Upper lobe of left lung (tissue), 6 donors: ENCODE data around the gene VPS41. TPM values are rescaled to one million over a fixed set of nuclear protein-coding genes. Genes with fewer than 3 reads are reported as not detected.
A peak's percentile ranks its signal among the peaks of the same experiment; 100 is the strongest.

ENCODE experiments used
- ATAC-seq, 2 donors: fragments of 200-7000 bp; cut with Tn5 transposase; one replicate each; pipeline ENCODE4 v1.9.1; 2022; ENCODE audit warnings: mild to moderate bottlenecking in 2 of 2, moderate library complexity in 2 of 2; ENCODE audit not compliant: low FRiP score in 2 of 2
- DNase-seq, 2 donors: peaks; one replicate each; pipeline ENCODE4 v3.0.0-alpha.2; 2019 to 2020
- H3K27ac ChIP-seq, 4 donors: fragments of 200-600 bp; sonication (generic); one replicate each; pipeline ENCODE4 v1.5.1; 2016 to 2019
- H3K27me3 ChIP-seq, 4 donors: fragments of 200-600 bp; sonication (generic); one replicate each; pipeline ENCODE4 v1.5.1; 2017 to 2019
- H3K36me3 ChIP-seq, 4 donors: fragments of 200-600 bp; sonication (generic); one replicate each; pipeline ENCODE4 v1.5.1; 2016 to 2019
- H3K4me1 ChIP-seq, 4 donors: fragments of 200-600 bp; sonication (generic); one replicate each; pipeline ENCODE4 v1.5.1; 2018 to 2019
- H3K4me3 ChIP-seq, 4 donors: fragments of 200-600 bp; sonication (generic); one replicate each; pipeline ENCODE4 v1.5.1; 2017 to 2019; ENCODE audit warnings: mild to moderate bottlenecking in 2 of 4, moderate library complexity in 1 of 4
- H3K9me3 ChIP-seq, 4 donors: fragments of 200-600 bp; sonication (generic); one replicate each; pipeline ENCODE4 v1.5.1; 2018 to 2019
- EP300 ChIP-seq, 4 donors: sonication (generic); formaldehyde crosslinking; IDR thresholded peaks; one replicate each; pipeline ENCODE4 v1.5.1; 2017; ENCODE audit warnings: antibody characterized with exemption in 4 of 4, control low read depth in 2 of 4
- POLR2A ChIP-seq, 4 donors: fragments of 450-650 bp; IDR thresholded peaks; one replicate each; pipeline ENCODE4 v1.5.1; 2016 to 2017; ENCODE audit warnings: antibody characterized with exemption in 4 of 4, mild to moderate bottlenecking in 2 of 4
- POLR2AphosphoS5 ChIP-seq, 2 donors: sonication (generic); formaldehyde crosslinking; IDR thresholded peaks; one replicate each; pipeline ENCODE4 v1.5.1; 2017; ENCODE audit warnings: antibody characterized with exemption in 2 of 2
- WGBS, 2 donors: methylation state at CpG; one replicate each; pipeline ENCODE4 v1.1.5; 2017 to 2018; 5-methylcytosine and 5-hydroxymethylcytosine counted together
- total RNA-seq, 6 donors: library from RNA; depleted of rRNA in 4 of 6; stranded (reverse); fragments of >200 nt in 4 of 6; gene quantifications; one replicate each; pipeline versions ENCODE4 v1.1.0 to v1.2.1, GENCODE V29; 2016 to 2021
- TF ChIP-seq, protein P1 (sequence below), 6 experiments: fragments of 450-650 bp in 4 of 6; fragments of 200-600 bp in 2 of 6; sonication (generic) in 2 of 6; IDR thresholded peaks; one replicate each; pipeline ENCODE4 v1.5.1; 2016 to 2019; ENCODE audit warnings: antibody characterized with exemption in 6 of 6
- donor health status: DM: no; HTN: no; CAD: no; lungs with moderate emphysema.
- donor health status: DM: no; HTN: yes; CAD: no; lungs with severe emphysema.

The VPS41 gene
- total RNA-seq, 6 donors from 2014 or later, result 32.1 to 96.4 (median 48.4) TPM

DNA sequence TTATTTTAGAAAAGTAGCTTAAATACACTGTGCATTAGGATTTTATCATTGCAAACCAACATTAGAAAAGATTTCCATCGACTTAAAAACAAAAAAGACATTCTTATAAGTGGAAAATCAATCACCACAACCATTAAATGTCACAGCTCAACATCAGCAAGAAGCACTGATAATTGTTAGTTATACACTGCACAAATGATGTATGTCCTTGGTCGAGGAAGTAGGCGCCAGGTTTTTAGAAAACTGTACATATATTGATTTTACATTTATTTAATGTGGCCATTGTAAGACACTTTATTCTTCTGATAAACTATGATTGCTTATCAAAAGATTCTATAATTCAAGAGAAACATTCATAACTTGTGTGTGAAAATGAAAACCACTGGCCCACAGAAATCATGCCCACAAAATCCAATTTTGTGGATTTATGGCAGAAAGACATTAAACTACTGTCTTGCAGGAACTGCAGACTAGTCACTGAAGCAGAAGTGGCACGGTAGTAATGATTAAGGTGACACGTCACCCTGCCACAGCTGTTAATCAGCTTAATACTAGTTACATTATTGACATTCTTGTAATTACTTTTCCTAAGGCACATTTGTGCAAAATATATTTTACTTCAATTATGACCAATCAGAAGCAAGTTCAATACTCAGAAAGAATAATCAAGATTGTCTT, 79.4 kb downstream of the VPS41 start:
- no peak for TF ChIP-seq POLR2AphosphoS5 (IDR thresholded peaks at IDR 0.05)
- TF ChIP-seq, protein P1, sequence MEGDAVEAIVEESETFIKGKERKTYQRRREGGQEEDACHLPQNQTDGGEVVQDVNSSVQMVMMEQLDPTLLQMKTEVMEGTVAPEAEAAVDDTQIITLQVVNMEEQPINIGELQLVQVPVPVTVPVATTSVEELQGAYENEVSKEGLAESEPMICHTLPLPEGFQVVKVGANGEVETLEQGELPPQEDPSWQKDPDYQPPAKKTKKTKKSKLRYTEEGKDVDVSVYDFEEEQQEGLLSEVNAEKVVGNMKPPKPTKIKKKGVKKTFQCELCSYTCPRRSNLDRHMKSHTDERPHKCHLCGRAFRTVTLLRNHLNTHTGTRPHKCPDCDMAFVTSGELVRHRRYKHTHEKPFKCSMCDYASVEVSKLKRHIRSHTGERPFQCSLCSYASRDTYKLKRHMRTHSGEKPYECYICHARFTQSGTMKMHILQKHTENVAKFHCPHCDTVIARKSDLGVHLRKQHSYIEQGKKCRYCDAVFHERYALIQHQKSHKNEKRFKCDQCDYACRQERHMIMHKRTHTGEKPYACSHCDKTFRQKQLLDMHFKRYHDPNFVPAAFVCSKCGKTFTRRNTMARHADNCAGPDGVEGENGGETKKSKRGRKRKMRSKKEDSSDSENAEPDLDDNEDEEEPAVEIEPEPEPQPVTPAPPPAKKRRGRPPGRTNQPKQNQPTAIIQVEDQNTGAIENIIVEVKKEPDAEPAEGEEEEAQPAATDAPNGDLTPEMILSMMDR (IDR thresholded peaks at IDR 0.05), result no peak
- H3K4me3 ChIP-seq, result no peak overlapping the region
- H3K27ac ChIP-seq, result no peak overlapping the region
- H3K36me3 ChIP-seq, result no peaks in the 10 kb centered on the region
- 90 to 91% methylated on average over 5 of the region's 5 CpGs for WGBS, 2 donors
- H3K4me1 ChIP-seq, result peaks cover 0 to 12% (median 5%) of the 10 kb centered on the region in 4 donors
- DNase-seq (no peak), ATAC-seq (no peak)
- no peaks in the 10 kb centered on the region for H3K27me3 ChIP-seq
- no peaks in the 10 kb centered on the region for H3K9me3 ChIP-seq

- WGBS, 2 donors, result 94 to 95% methylated on average over 3 of the region's 3 CpGs
- Histone ChIP-seq H3K36me3 (no peaks in the 10 kb centered on the region), H3K9me3 (peaks cover 0 to 3% (median 0%) of the 10 kb centered on the region in 4 donors), H3K4me1 (peaks cover 0 to 12% (median 5%) of the 10 kb centered on the region in 4 donors), H3K4me3 (no peak overlapping the region), H3K27me3 (no peaks in the 10 kb centered on the region), H3K27ac (no peak overlapping the region)
- no peak for DNase-seq
- no peak for TF ChIP-seq EP300 (IDR thresholded peaks at IDR 0.05)
- no peak for TF ChIP-seq POLR2A (IDR thresholded peaks at IDR 0.05)
- TF ChIP-seq POLR2AphosphoS5 (IDR thresholded peaks at IDR 0.05), result no peak
- no peak for ATAC-seq
Observed at GRCh38 chr7:38828026-38828425, 81.0 kb downstream of the VPS41 start.

GRCh38 chr7:38825721-38826440, 83.1 kb downstream of the VPS41 start:
- no peak for TF ChIP-seq EP300 (IDR thresholded peaks at IDR 0.05)
- no peak for TF ChIP-seq POLR2A (IDR thresholded peaks at IDR 0.05)
- no peak for TF ChIP-seq POLR2AphosphoS5 (IDR thresholded peaks at IDR 0.05)
- TF ChIP-seq, protein P1 (IDR thresholded peaks at IDR 0.05), result no peak
- ATAC-seq, result peak in 1 of 2 donors; percentile 60

GRCh38 chr7:38824948-38825347, 84.0 kb downstream of the VPS41 start:
- WGBS, 2 donors, result 94 to 97% methylated on average over 3 of the region's 3 CpGs
- TF ChIP-seq POLR2A (IDR thresholded peaks at IDR 0.05) (no peak), POLR2AphosphoS5 (IDR thresholded peaks at IDR 0.05) (no peak), EP300 (IDR thresholded peaks at IDR 0.05) (no peak)
- TF ChIP-seq, protein P1 (IDR thresholded peaks at IDR 0.05), result no peak
- ATAC-seq, result no peak
- peaks cover 0 to 12% (median 5%) of the 10 kb centered on the region in 4 donors for H3K4me1 ChIP-seq
- no peaks in the 10 kb centered on the region for H3K36me3 ChIP-seq
- no peak overlapping the region for H3K27ac ChIP-seq
- no peak overlapping the region for H3K4me3 ChIP-seq
- peaks cover 0 to 4% (median 0%) of the 10 kb centered on the region in 4 donors for H3K9me3 ChIP-seq
- no peak for DNase-seq
- no peaks in the 10 kb centered on the region for H3K27me3 ChIP-seq

More at GRCh38 chr7:38825721-38826440, 83.1 kb downstream of the VPS41 start:
- H3K36me3 ChIP-seq, result no peaks in the 10 kb centered on the region
- H3K4me3 ChIP-seq, result no peak overlapping the region
- peaks cover 0 to 4% (median 0%) of the 10 kb centered on the region in 4 donors for H3K9me3 ChIP-seq
- H3K27ac ChIP-seq, result no peak overlapping the region
- DNase-seq, result no peak
- H3K27me3 ChIP-seq, result no peaks in the 10 kb centered on the region
- 85 to 88% methylated on average over 3 of the region's 3 CpGs for WGBS, 2 donors
- H3K4me1 ChIP-seq, result peaks cover 0 to 12% (median 5%) of the 10 kb centered on the region in 4 donors

DNA sequence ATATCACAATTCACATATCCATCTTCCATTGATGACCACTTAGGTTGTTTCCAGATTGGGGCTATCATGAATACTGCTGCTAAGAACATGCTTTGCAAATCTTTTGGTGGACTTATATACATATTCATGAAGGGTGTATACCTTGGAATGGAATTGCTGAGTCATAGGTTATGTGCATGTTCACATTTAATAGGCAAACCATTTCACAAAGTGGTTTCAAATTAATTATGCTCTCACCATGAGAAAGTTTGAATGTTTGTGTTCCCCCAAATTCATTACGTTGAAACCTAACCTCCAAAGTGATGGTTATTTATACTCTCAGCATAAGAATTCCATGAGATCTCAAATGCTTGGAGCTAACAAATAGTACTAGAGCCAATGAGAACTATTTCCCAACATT, 86.4 kb downstream of the VPS41 start:
- 100% methylated on average over 1 of the region's 1 CpG for WGBS, 2 donors
- peaks cover 0 to 10% (median 0%) of the 10 kb centered on the region in 4 donors for H3K36me3 ChIP-seq
- H3K9me3 ChIP-seq, result peaks cover 0 to 4% (median 0%) of the 10 kb centered on the region in 4 donors
- ATAC-seq (no peak), DNase-seq (no peak)
- no peak for TF ChIP-seq POLR2AphosphoS5 (IDR thresholded peaks at IDR 0.05)
- no peak for TF ChIP-seq POLR2A (IDR thresholded peaks at IDR 0.05)
- TF ChIP-seq, protein P1 (IDR thresholded peaks at IDR 0.05), result no peak
- no peak for TF ChIP-seq EP300 (IDR thresholded peaks at IDR 0.05)
- H3K27me3 ChIP-seq, result no peaks in the 10 kb centered on the region
- peaks cover 0 to 12% (median 5%) of the 10 kb centered on the region in 4 donors for H3K4me1 ChIP-seq
- H3K4me3 ChIP-seq, result no peak overlapping the region
- H3K27ac ChIP-seq, result no peak overlapping the region
